ENCODE results near the gene ISG20.

ISG20 gene

DNA sequence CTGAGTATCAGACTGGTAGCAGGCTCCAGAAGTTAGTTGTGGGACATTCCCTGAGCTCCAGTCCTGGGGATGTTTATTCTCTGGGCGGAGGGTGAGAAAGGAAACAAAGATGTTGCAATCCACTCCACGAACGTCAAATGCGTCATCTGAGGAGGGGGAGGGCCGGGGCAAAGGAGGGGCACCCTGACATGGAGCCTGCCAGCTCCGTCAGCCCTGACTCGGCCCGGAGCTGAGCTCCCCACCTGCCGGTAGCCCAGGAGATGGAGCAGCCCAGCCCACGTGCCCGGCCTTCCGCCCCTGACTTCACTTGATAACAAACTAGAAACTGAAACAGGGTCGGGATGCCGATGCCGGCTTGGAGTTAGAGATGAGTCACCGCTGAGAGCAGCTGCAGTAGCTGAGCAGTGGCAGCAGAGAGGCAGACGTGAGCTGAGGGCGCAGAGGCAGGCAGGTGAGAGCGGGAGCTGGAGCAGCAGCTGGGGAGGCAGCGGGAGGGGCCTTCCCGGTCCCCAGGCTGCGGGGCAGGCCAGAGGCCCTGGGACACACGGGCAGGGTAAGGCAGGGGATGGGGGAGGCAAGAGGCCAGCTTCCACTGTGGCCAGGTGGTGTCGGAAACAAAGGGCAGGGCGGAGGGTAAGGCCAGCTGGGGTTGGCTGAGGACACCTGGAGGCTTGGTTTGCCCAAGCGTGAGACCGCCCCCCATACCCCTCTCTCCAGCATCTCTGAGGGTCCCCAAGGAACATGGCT lies at the start of gene ISG20:
TSS of gene ISG20 (plus strand) at position 391 of the 747 bp plus-strand sequence. CDS start at position 742, 351 bp downstream.
- DNase-seq (ENCODE audit: low spot score) = peak; percentile 88
- no peak for TF ChIP-seq CTCF (IDR thresholded peaks at IDR 0.05; ENCODE audit: extremely low read depth, missing control alignments)

DNA sequence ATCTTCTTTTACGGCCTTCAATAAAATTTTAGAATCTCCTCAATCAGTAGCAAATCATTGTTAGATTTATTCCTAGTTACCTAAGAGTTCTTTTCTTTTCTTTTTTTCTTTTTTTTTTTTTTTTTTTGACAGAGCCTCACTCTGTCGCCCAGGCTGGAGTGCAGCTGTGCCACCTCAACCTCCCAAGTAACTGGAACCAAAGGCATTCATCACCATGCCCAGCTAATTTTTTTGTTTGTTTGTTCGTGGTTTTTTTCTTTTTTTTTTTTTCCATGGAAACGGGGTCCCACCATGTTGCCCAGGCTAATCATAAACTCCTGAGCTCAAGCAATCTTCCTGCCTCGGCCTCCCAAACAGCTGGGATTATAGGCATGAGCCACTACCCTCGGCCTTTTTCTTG lies 48.1 kb upstream of the ISG20 start:
- no peak for DNase-seq (ENCODE audit: low spot score)
- TF ChIP-seq CTCF (IDR thresholded peaks at IDR 0.05; ENCODE audit: extremely low read depth, missing control alignments) = no peak

DNA sequence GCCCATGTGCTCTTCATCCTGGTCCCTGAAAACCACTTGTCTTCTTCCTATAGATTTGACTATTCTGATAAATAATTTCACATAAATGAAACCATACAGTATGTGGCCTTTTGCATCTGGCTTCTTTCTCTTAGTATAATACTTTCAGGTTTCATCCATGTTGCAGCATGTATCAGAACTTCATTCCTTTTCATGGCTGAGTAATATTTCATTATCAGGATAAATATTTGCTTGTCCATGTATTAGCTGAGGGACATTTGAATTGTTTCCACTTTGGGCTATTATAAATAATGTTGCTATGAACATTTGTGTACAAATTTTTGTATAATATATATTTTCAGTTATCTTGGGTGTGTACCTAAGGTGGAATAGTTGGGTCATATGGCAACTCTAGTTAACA lies 47.4 kb upstream of the ISG20 start:
- no peak for DNase-seq (ENCODE audit: low spot score)
- TF ChIP-seq CTCF (IDR thresholded peaks at IDR 0.05; ENCODE audit: extremely low read depth, missing control alignments) = no peak

DNA sequence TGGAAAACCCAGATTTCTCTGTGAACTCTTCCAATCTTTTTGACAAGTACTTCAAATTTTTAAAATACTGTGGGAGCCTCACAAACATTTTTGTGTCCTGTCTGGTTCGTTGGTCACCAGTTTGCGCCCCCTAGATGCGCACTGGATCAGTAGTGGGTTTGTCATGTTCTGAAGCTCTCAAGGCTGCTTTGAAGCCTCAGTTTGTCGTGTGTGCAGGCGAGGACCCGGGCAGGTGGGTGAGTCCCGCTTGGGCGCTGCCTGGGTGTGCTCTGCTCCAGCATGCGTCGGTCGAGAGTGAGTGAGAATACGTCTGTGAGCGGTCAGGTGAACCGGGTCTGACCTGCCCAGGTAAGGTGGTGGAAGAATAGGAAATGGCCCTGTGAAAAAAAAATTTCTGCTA lies 34.9 kb upstream of the ISG20 start:
- TF ChIP-seq CTCF (IDR thresholded peaks at IDR 0.05; ENCODE audit: extremely low read depth, missing control alignments) = no peak
- DNase-seq (ENCODE audit: low spot score) = no peak

- DNase-seq (ENCODE audit: low spot score) = no peak
- TF ChIP-seq CTCF (IDR thresholded peaks at IDR 0.05; ENCODE audit: extremely low read depth, missing control alignments) = no peak
Observed at GRCh38 chr15:88604381-88605188, 34.2 kb upstream of the ISG20 start.

GRCh38 chr15:88605189-88606069 lies 33.4 kb upstream of the ISG20 start:
- DNase-seq (ENCODE audit: low spot score) = peak; percentile 43
- no peak for TF ChIP-seq CTCF (IDR thresholded peaks at IDR 0.05; ENCODE audit: extremely low read depth, missing control alignments)
